DMS 273 (cell line): ENCODE results near the gene MAGI2.
"Not testable (repeated sequence)": the region's sequence is repeated elsewhere in the genome, so short reads cannot be mapped to it uniquely, and the experiment has no call there.

Experiments
- DNase-seq: peaks from one replicate; lab custom pipeline; 2025; ENCODE audit not compliant: unreplicated experiment; lab: John Stamatoyannopoulos, UW

The MAGI2 gene

GRCh38 chr7:78514634-78515033 is 938.8 kb downstream of the MAGI2 start:
- DNase-seq: no peak

DNA sequence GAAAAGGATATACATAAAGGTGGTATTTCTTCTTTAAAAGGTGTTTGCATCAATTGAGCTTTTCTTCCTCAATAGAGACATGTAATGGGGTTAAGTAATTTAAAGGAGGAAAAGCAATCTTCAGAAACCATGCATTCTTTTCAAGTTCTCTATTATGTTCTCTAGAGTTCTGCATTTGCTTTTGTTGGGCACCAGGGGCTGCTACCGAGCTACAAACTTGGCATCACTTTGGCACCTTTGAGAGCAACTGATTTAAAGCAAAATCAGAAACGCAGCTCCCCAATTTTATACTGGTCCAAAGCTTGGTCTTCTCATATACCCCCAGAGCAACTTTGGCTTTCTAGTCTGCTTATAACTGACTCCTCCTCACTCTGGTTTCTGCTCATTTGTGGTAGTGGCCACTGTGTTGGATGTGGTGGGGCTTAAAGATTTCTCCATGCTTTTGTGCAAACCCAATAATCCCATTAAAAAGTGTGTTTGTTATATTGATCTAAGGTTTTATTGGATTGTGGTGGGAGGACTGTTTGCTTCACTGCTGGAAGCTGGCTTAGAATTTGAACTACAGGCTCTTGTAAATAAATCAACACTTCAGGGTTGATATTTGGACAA is 942.8 kb downstream of the MAGI2 start:
- DNase-seq: peak; percentile 79

- DNase-seq: not testable (repeated sequence)
These were observed 950.2 kb downstream of the MAGI2 start for GRCh38 chr7:78503301-78503700.

GRCh38 chr7:78501064-78501463 is 952.4 kb downstream of the MAGI2 start:
- DNase-seq: no peak

DNA sequence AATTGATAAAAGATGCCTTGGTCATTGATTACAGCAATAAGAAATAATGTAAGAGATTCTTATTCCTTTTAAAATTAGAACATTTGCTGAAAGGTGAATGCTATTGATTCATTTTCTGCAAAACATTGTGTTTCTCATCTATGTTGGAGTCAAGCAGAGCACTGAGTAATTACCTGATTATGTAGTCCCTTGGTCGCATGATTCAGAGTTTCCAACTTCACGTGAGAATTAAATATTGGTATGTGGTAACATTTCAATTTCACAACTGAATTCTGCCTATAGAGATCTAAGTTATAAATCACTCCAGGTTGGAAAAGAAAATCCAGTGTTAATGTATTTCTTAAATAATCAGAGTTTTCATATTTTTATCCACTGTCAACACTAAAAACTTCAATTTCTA is 953.5 kb downstream of the MAGI2 start:
- no peak for DNase-seq

DNA sequence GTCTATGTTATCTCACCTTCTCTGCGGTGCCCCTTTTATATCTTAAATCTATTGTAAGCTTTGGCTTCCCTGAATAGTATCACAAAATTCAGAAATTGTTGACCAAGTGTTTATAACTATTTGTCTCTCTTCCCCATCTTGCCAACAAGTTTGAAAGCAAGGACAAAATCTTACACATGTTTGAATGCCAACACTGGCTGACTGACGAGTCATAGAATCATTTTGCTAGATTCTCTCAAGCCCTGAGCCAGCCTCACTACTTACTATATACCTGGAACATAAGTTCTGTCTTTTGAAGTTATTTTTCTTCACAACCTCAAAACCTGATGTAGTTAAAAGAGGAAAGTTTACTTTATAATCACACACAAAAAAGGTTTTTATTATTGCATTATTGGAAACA is 954.2 kb downstream of the MAGI2 start:
- DNase-seq: no peak

DNA sequence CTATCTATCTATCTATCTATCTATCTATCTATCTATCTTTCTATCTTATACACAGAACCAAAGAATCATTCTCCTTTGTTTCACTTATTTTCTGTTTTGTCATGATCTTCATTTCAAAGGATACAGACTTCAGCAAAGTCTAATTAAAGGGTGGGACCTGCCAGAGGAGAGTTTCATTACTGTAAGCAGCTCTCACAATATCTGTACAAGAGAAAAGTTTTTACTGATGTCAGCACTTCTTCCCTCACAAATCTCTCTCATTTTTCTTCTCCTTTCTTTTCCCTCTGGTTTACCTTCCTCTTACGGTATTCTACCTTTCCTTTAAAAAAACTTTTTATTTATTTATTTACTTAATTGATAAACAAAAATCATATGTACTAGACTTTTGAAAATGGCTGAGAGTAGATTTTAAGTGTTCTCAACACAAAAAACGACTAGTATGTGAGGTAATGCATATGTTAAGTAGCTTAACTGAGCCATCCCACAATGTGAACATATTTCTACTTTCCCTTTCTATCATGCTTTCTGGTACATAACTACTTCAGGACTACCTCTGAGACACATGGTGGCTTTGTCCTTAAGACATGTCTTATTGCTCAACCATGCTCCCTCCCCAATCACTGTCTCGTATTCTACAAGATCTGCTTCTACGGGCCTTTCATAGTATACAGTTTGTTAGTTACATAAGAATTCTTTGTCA is 955.6 kb downstream of the MAGI2 start:
- no peak for DNase-seq

DNA sequence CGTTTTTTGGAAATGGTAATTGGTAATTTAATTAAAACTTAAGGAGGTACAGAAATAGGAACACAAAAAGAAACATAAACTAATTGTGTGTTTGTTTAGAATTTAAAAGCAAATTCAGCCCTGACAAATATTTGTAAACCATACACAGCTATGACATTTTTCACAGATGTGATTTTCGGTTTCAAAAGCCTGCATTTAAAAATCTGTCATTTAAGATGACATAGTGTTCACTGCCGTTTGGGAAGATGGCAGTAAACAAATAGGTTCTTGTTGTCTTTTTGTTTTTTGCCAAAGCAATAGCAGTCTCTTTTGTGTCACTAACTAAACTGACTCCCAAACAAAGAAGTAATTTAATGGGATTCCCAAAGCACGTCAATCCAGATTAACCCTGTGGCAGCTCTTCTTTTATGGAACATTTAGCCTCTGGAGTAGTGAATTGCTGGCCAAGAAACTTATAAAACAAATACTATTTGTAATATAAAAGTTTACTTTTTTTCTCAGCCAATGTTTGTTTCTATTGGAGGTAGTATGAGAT is 957.3 kb downstream of the MAGI2 start:
- DNase-seq: no peak

GRCh38 chr7:78493401-78493800 is 960.1 kb downstream of the MAGI2 start:
- no peak for DNase-seq

GRCh38 chr7:78492146-78492545 is 961.3 kb downstream of the MAGI2 start:
- no peak for DNase-seq

- DNase-seq: no peak
These were observed 962.9 kb downstream of the MAGI2 start for GRCh38 chr7:78490524-78490923.

- peak; percentile 19 for DNase-seq
These were observed 963.8 kb downstream of the MAGI2 start for GRCh38 chr7:78489476-78490240.

GRCh38 chr7:78487464-78487863 is 966.0 kb downstream of the MAGI2 start:
- no peak for DNase-seq

DNA sequence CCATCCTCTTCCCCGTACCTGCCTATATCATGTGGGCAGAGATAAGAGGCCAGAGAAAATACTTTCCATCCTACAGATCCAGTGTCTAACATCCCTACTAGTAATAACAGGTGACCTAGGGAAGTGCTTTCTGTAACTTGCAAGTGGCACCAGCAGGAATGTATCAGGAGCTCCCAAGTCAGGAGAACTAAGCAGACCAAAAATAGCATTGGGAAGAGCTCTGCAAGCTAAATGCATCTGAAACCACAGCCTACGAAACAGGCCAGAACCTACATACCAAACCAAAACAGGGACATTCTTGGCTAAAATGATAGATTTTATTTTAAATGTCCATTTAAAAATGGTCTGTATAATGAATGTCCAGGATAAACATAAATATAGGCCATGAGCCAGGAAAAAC is 974.1 kb downstream of the MAGI2 start:
- no peak for DNase-seq

- DNase-seq: no peak
These were observed 976.5 kb downstream of the MAGI2 start for GRCh38 chr7:78476851-78477405.

DNA sequence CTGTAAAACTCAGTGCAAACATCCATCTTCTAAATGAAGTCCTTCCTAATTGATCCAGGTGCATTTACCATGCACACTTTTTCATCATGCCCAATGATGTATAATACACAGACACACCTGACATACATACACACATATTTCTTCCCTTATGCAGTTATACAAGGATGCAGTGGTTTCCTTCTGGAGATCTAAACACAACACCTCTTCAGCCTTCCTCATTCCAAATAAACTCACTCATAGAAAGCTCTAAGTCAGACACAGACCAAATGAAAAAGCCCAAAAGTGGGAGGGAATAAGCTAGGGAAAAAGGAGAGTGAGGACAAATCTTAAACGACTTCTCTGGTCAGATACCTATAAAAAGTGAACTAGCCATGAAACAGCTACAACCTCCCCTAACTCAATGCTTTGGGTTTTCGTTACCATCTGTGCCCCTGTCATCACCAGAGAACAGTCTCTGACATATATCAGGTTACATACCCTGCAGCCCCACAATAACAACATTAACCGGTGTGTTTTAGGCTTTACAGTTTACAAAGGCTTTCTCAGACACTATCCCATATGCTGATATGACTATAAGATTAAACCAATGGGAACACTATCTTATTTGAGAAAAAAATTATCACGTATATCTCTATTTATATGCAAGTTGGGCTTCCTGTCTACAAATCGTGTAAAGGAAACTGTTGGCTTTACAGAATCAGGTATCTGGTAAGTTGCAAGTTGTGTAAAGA is 979.7 kb downstream of the MAGI2 start:
- DNase-seq: peak; percentile 69

- peak; percentile 31 for DNase-seq
These were observed 980.4 kb downstream of the MAGI2 start for GRCh38 chr7:78473021-78473420.

DNA sequence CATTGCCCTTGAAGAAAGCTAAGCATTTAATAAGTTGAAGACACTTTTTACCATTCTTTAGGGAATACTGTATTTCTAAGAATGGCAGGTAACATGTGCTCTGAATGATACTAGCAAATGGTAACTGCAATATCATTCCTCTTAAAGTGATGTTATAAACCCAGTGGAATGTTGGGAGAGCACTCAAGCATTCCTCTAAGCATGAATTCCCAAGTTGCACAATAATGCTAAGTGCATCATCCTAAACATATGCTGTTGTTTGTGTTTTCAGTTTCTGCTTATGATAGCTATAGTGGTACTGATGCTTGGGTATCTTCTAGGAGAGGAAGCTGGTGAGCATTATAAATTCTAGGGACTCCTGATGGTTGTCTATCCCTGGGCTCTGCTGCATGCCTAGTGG is 980.9 kb downstream of the MAGI2 start:
- no peak for DNase-seq

DNA sequence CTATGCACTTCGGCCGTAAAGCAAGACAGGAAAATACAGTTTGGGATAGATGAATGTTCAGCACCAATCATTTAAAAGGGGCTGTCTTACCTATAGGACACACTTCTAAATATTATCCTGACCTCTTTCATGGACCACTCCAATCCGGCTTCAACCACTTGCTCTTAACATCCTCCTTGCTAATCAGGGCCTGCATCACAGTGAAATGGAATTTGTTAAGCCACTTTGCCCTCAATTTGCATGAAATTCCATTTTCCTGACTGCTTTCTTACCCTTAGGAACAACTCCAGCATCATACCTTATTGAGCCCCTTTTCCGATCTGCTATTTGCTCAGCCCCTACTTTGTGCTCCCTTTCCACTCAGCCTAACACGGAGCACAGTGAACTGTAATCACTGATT is 987.6 kb downstream of the MAGI2 start:
- no peak for DNase-seq

- DNase-seq: no peak
These were observed 990.4 kb downstream of the MAGI2 start for GRCh38 chr7:78463039-78463438.

DNA sequence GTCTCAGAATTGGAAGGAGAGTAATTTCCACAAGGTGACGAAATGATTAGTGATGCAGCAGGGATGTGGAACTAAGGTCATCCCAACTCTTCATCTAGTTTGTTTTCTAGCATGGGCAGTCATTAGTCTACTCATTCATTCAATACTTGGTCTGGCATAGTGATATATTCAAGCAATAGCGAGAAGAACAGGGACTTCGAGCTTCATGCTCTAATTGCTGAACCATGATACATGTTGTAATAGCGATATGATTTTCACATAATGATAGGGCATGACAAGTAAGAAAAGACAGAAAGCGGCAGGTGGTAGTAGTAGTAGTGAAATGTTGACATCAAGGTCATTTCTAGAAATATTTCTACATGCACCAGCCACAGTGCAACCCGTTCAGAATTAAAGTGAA is 1002.8 kb downstream of the MAGI2 start:
- no peak for DNase-seq
